ENCODE data around the gene BBS9. TPM values are rescaled to one million over a fixed set of nuclear protein-coding genes. Genes with fewer than 3 reads are reported as not detected.
"Not testable (repeated sequence)": the region's sequence is repeated elsewhere in the genome, so short reads cannot be mapped to it uniquely, and the experiment has no call there.

Gene BBS9
- polyA plus RNA-seq, 2 donors, result 2.6 to 3.7 TPM

DNA sequence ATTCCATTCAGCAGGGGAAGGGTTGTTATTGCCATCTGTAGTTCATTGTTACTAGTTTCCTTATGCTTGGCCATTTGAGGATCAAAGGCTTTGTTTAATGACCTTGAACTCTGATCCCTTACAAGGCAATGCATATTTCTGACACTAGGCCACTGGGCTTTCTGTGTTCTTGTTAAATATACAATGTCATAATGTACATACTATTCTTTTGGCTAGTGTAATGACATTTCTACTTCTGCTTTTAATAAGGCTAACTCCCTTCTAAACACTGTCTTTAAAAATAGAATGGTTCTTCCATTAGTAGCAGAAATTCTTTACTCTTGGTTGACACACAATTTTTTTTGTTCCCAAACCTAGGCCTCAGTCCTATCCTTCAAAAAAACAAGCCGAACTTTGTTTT, 86.6 kb downstream of the BBS9 start:
- 58 to 85% methylated on average over 1 of the region's 1 CpG for WGBS, 2 donors
- Histone ChIP-seq H3K4me1 (ENCODE audit: control insufficient read depth in 2 of 2, insufficient read depth in 2 of 2, low read length in 1 of 2) (no peaks in the 10 kb centered on the region), H3K9me3 (ENCODE audit: control insufficient read depth in 2 of 2, insufficient read depth in 1 of 2, low read depth in 1 of 2, low read length in 1 of 2) (peaks cover 2 to 3% of the 10 kb centered on the region in 2 donors), H3K27me3 (ENCODE audit: control insufficient read depth in 1 of 2, insufficient read depth in 2 of 2, low read length in 2 of 2) (no peaks in the 10 kb centered on the region), H3K27ac (ENCODE audit: low read depth in 2 of 2, low read length in 1 of 2) (no peak overlapping the region), H3K36me3 (ENCODE audit: control insufficient read depth in 2 of 2, insufficient read depth in 2 of 2, low read length in 1 of 2) (no peaks in the 10 kb centered on the region), H3K4me3 (ENCODE audit: low read depth in 1 of 2, low read length in 2 of 2) (no peak overlapping the region)

DNA sequence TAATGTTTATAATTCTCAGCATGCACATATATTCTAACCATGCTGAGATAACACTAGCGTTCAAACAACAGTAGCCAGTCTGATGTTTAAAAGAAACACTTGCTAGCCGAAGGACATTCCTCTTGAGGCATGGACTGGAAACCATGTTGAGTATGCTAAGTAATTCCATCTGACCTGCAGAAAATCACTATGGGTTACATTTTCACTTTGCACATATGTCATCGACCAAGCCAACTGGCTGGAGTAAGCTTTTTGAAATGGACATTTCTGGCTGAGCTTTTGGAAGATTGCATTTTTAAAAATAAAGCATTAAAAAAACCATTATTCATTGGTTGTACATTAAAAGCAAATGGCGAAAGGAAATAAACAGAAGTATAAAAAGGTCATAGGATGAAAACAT, 88.2 kb downstream of the BBS9 start:
- WGBS, 2 donors, result 81 to 82% methylated on average over 4 of the region's 4 CpGs
- Histone ChIP-seq H3K4me1 (ENCODE audit: control insufficient read depth in 2 of 2, insufficient read depth in 2 of 2, low read length in 1 of 2) (no peaks in the 10 kb centered on the region), H3K36me3 (ENCODE audit: control insufficient read depth in 2 of 2, insufficient read depth in 2 of 2, low read length in 1 of 2) (no peaks in the 10 kb centered on the region), H3K9me3 (ENCODE audit: control insufficient read depth in 2 of 2, insufficient read depth in 1 of 2, low read depth in 1 of 2, low read length in 1 of 2) (peaks cover 2 to 3% of the 10 kb centered on the region in 2 donors), H3K27me3 (ENCODE audit: control insufficient read depth in 1 of 2, insufficient read depth in 2 of 2, low read length in 2 of 2) (no peaks in the 10 kb centered on the region), H3K27ac (ENCODE audit: low read depth in 2 of 2, low read length in 1 of 2) (no peak overlapping the region), H3K4me3 (ENCODE audit: low read depth in 1 of 2, low read length in 2 of 2) (no peak overlapping the region)

DNA sequence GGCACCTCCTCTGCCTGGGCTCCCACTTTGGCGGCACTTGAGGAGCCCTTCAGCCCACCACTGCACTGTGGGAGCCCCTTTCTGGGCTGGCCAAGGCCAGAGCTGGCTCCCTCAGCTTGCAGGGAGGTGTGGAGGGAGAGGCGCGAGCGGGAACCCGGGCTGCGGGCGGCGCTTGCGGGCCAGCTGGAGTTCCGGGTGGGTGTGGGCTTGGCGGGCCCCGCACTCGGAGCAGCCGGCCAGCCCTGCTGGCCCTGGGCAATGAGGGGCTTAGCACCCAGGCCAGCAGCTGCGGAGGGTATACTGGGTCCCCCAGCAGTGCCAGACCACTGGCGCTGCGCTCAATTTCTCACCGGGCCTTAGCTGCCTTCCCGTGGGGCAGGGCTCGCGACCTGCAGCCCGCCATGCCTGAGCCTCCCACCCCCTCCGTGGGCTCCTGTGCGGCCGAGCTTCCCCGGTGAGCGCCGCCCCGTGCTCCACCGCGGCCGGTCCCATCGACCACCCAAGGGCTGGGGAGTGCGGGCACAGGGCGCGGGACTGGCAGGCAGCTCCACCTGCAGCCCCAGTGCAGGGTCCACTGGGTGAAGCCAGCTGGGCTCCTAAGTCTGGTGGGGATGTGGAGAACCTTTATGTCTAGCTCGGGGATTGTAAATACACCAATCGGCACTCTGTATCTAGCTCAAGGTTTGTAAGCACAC, 89.6 kb downstream of the BBS9 start:
- not testable (repeated sequence) for H3K36me3 ChIP-seq (ENCODE audit: control insufficient read depth in 2 of 2, insufficient read depth in 2 of 2, low read length in 1 of 2); H3K9me3 ChIP-seq (ENCODE audit: control insufficient read depth in 2 of 2, insufficient read depth in 1 of 2, low read depth in 1 of 2, low read length in 1 of 2); H3K27ac ChIP-seq (ENCODE audit: low read depth in 2 of 2, low read length in 1 of 2); H3K4me3 ChIP-seq (ENCODE audit: low read depth in 1 of 2, low read length in 2 of 2); H3K27me3 ChIP-seq (ENCODE audit: control insufficient read depth in 1 of 2, insufficient read depth in 2 of 2, low read length in 2 of 2); H3K4me1 ChIP-seq (ENCODE audit: control insufficient read depth in 2 of 2, insufficient read depth in 2 of 2, low read length in 1 of 2)
- WGBS, 2 donors, result 95 to 100% methylated on average over 27 to 38 of the region's 38 CpGs

DNA sequence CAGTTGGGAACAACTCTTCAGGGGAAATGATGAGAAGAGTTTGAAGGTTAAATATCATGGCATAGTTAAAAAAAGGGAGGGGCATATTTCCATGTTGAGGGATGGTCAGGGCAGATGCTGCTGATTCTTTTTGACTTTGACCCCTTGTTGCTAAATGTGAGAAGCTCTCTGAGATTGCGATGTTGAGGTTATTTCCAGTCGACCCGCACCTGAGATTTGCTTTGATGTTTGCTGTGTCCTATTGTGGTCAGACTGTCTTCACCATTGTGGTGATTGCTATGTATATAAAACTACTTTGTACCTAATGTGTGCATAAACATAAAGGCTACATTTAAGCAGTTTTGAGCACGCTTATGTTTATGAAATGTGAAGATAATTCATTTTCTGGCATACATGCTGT, 90.9 kb downstream of the BBS9 start:
- no peaks in the 10 kb centered on the region for H3K27me3 ChIP-seq (ENCODE audit: control insufficient read depth in 1 of 2, insufficient read depth in 2 of 2, low read length in 2 of 2)
- no peaks in the 10 kb centered on the region for H3K36me3 ChIP-seq (ENCODE audit: control insufficient read depth in 2 of 2, insufficient read depth in 2 of 2, low read length in 1 of 2)
- no peaks in the 10 kb centered on the region for H3K4me1 ChIP-seq (ENCODE audit: control insufficient read depth in 2 of 2, insufficient read depth in 2 of 2, low read length in 1 of 2)
- no peaks in the 10 kb centered on the region for H3K9me3 ChIP-seq (ENCODE audit: control insufficient read depth in 2 of 2, insufficient read depth in 1 of 2, low read depth in 1 of 2, low read length in 1 of 2)
- 95 to 96% methylated on average over 4 of the region's 4 CpGs for WGBS, 2 donors
- H3K4me3 ChIP-seq (ENCODE audit: low read depth in 1 of 2, low read length in 2 of 2), result no peak overlapping the region
- no peak overlapping the region for H3K27ac ChIP-seq (ENCODE audit: low read depth in 2 of 2, low read length in 1 of 2)

DNA sequence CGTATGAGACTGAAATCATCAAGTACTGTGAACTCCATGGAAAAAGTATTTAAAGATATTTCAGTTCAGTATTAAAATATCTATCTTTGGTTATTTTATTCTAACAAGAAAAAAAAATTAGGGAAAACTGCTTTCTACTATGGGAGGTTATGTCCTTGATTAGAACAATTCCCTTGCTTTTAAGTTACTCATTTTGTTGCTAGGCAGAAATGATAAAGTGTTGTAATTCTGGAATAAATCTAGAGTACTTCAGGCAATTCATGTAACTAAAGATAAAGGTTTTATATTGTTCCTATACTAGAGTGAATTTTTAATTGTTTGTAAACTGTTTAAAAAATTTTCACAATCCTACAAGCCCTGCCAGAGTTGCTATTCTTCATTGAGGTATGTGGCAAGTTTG, 92.0 kb downstream of the BBS9 start:
- no peaks in the 10 kb centered on the region for H3K9me3 ChIP-seq (ENCODE audit: control insufficient read depth in 2 of 2, insufficient read depth in 1 of 2, low read depth in 1 of 2, low read length in 1 of 2)
- no peaks in the 10 kb centered on the region for H3K4me1 ChIP-seq (ENCODE audit: control insufficient read depth in 2 of 2, insufficient read depth in 2 of 2, low read length in 1 of 2)
- no peaks in the 10 kb centered on the region for H3K36me3 ChIP-seq (ENCODE audit: control insufficient read depth in 2 of 2, insufficient read depth in 2 of 2, low read length in 1 of 2)
- H3K27ac ChIP-seq (ENCODE audit: low read depth in 2 of 2, low read length in 1 of 2), result no peak overlapping the region
- no peaks in the 10 kb centered on the region for H3K27me3 ChIP-seq (ENCODE audit: control insufficient read depth in 1 of 2, insufficient read depth in 2 of 2, low read length in 2 of 2)
- no peak overlapping the region for H3K4me3 ChIP-seq (ENCODE audit: low read depth in 1 of 2, low read length in 2 of 2)
- 97 to 98% methylated on average over 1 of the region's 1 CpG for WGBS, 2 donors

DNA sequence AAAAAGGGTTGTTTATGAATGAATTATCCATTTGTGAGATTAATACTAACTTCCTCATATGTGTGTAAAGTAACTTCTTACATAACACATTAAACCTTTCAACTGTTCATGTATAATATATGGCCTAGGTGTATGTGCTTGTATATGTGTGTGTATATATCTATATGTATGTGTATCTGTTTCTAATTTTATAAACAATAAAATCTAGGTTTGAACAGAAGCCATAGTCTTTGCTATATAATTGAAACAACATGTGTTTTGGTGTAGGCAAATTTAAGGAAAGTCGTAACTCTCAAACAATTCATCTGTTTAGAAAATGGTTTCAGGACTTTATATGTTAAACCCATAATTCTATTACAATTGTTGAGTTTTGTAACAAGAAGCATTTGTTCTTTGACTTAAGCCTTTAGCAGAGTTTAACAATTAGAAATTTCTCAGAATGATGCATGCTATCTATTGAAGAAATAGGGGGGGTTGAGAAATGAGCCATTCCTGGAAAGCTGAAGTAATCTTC, 103.3 kb downstream of the BBS9 start:
- Histone ChIP-seq H3K9me3 (ENCODE audit: control insufficient read depth in 2 of 2, insufficient read depth in 1 of 2, low read depth in 1 of 2, low read length in 1 of 2) (no peaks in the 10 kb centered on the region), H3K27ac (ENCODE audit: low read depth in 2 of 2, low read length in 1 of 2) (no peak overlapping the region), H3K36me3 (ENCODE audit: control insufficient read depth in 2 of 2, insufficient read depth in 2 of 2, low read length in 1 of 2) (no peaks in the 10 kb centered on the region), H3K27me3 (ENCODE audit: control insufficient read depth in 1 of 2, insufficient read depth in 2 of 2, low read length in 2 of 2) (no peaks in the 10 kb centered on the region), H3K4me3 (ENCODE audit: low read depth in 1 of 2, low read length in 2 of 2) (no peak overlapping the region), H3K4me1 (ENCODE audit: control insufficient read depth in 2 of 2, insufficient read depth in 2 of 2, low read length in 1 of 2) (no peaks in the 10 kb centered on the region)
- 97 to 98% methylated on average over 1 of the region's 1 CpG for WGBS, 2 donors

DNA sequence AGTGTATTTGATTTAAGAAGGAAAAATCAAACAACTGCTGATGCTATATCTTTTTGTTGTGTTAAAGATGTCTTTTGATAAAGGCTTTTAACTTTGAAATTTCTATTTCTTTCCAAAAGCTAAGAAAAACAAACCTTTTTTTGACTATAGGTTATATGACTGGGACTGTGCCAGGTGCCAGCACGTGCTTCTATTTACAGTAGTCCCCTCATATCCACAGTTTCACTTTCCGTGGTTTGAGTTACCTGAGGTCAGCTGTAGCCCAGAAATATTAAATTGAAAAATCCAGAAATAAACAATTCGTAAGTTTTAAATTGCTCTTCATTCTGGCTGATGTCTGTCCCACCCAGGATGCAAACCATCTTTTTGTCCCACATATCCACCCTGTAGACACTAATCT, 104.3 kb downstream of the BBS9 start:
- Histone ChIP-seq H3K4me1 (ENCODE audit: control insufficient read depth in 2 of 2, insufficient read depth in 2 of 2, low read length in 1 of 2) (no peaks in the 10 kb centered on the region), H3K36me3 (ENCODE audit: control insufficient read depth in 2 of 2, insufficient read depth in 2 of 2, low read length in 1 of 2) (no peaks in the 10 kb centered on the region), H3K9me3 (ENCODE audit: control insufficient read depth in 2 of 2, insufficient read depth in 1 of 2, low read depth in 1 of 2, low read length in 1 of 2) (no peaks in the 10 kb centered on the region), H3K27ac (ENCODE audit: low read depth in 2 of 2, low read length in 1 of 2) (no peak overlapping the region), H3K4me3 (ENCODE audit: low read depth in 1 of 2, low read length in 2 of 2) (no peak overlapping the region), H3K27me3 (ENCODE audit: control insufficient read depth in 1 of 2, insufficient read depth in 2 of 2, low read length in 2 of 2) (no peaks in the 10 kb centered on the region)
- 54 to 67% methylated on average over 3 of the region's 3 CpGs for WGBS, 2 donors

DNA sequence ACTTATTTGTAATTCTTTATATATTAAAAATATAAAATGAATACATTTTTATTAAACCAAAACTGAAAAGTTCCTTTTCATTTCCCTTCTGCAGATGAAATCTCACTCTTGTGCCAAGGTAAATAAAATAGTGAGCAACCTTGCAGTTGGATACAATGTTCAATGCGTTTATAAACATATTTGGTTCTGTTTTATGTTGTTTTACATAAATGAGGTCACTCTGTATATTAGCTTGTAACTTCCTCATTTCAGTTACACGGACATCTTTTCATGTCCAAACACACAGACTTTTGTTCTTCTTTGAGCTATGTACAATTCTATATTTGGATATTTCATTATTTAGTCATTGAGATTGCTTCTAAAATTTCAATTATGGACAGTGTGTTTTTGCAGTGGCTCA, 107.7 kb downstream of the BBS9 start:
- Histone ChIP-seq H3K36me3 (ENCODE audit: control insufficient read depth in 2 of 2, insufficient read depth in 2 of 2, low read length in 1 of 2) (no peaks in the 10 kb centered on the region), H3K27ac (ENCODE audit: low read depth in 2 of 2, low read length in 1 of 2) (no peak overlapping the region), H3K27me3 (ENCODE audit: control insufficient read depth in 1 of 2, insufficient read depth in 2 of 2, low read length in 2 of 2) (no peaks in the 10 kb centered on the region), H3K4me3 (ENCODE audit: low read depth in 1 of 2, low read length in 2 of 2) (no peak overlapping the region), H3K4me1 (ENCODE audit: control insufficient read depth in 2 of 2, insufficient read depth in 2 of 2, low read length in 1 of 2) (no peaks in the 10 kb centered on the region), H3K9me3 (ENCODE audit: control insufficient read depth in 2 of 2, insufficient read depth in 1 of 2, low read depth in 1 of 2, low read length in 1 of 2) (no peaks in the 10 kb centered on the region)
- WGBS, 2 donors, result 51 to 65% methylated on average over 2 of the region's 2 CpGs

DNA sequence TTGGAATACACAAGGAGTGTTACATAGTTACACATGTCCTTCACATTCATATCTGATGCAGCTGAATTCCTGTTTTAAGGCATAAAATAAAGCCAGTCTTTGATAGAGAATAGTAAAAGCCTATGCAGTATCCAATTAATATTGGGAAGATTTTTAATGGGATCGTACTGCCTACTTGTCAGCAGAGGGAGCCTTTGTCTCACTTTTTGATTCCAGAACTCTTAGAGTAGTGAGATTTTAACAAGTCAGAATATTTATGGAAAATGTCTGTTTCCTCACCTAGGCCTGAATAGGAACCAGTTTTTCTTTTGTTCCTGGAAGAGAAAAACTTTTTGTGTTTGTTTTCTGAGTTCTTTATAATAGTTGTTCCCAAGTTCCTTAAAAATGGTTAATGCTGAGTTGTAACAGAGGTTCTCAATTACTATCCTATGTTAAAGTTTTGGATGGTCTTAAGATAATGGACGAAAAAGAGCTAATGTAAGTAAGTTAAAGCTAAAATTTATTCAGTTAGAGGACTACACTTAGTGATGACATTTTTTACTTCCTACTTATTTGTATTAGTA, 114.0 kb downstream of the BBS9 start:
- no peaks in the 10 kb centered on the region for H3K9me3 ChIP-seq (ENCODE audit: control insufficient read depth in 2 of 2, insufficient read depth in 1 of 2, low read depth in 1 of 2, low read length in 1 of 2)
- no peaks in the 10 kb centered on the region for H3K36me3 ChIP-seq (ENCODE audit: control insufficient read depth in 2 of 2, insufficient read depth in 2 of 2, low read length in 1 of 2)
- WGBS, 2 donors, result 41 to 44% methylated on average over 2 of the region's 2 CpGs
- no peak overlapping the region for H3K4me3 ChIP-seq (ENCODE audit: low read depth in 1 of 2, low read length in 2 of 2)
- no peak overlapping the region for H3K27ac ChIP-seq (ENCODE audit: low read depth in 2 of 2, low read length in 1 of 2)
- H3K4me1 ChIP-seq (ENCODE audit: control insufficient read depth in 2 of 2, insufficient read depth in 2 of 2, low read length in 1 of 2), result no peaks in the 10 kb centered on the region
- H3K27me3 ChIP-seq (ENCODE audit: control insufficient read depth in 1 of 2, insufficient read depth in 2 of 2, low read length in 2 of 2), result no peaks in the 10 kb centered on the region

DNA sequence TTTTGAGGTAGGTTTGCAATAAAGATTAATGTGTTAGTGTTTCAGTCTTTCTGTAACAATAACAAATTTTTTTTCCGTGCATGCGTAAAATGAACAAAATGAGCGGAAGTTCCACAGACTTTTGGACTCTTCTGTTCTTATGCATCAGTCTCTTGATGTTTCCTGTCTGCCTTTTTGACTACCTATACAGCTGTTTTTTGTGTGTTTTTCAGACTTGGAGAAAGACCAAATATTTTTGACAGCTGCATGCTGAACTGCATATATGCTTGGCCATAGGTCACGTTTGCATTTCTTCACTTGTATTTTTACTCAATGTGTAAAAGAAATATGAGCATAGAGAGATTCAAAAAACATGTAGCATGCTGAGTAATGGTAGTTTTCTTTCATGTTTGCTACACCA, 119.3 kb downstream of the BBS9 start:
- Histone ChIP-seq H3K4me3 (ENCODE audit: low read depth in 1 of 2, low read length in 2 of 2) (no peak overlapping the region), H3K27ac (ENCODE audit: low read depth in 2 of 2, low read length in 1 of 2) (no peak overlapping the region), H3K9me3 (ENCODE audit: control insufficient read depth in 2 of 2, insufficient read depth in 1 of 2, low read depth in 1 of 2, low read length in 1 of 2) (no peaks in the 10 kb centered on the region), H3K27me3 (ENCODE audit: control insufficient read depth in 1 of 2, insufficient read depth in 2 of 2, low read length in 2 of 2) (no peaks in the 10 kb centered on the region), H3K4me1 (ENCODE audit: control insufficient read depth in 2 of 2, insufficient read depth in 2 of 2, low read length in 1 of 2) (no peaks in the 10 kb centered on the region), H3K36me3 (ENCODE audit: control insufficient read depth in 2 of 2, insufficient read depth in 2 of 2, low read length in 1 of 2) (no peaks in the 10 kb centered on the region)
- 88 to 92% methylated on average over 4 of the region's 4 CpGs for WGBS, 2 donors
